Body of pancreas (tissue), 4 donors: ENCODE results near the gene TIMM10. TPM values are rescaled to one million over a fixed set of nuclear protein-coding genes. Genes with fewer than 3 reads are reported as not detected.

ENCODE experiments used
- ATAC-seq: fragments of 150-250 bp; one replicate; pipeline ENCODE4 v1.9.1; 2016
- DNase-seq, 4 donors: peaks; one replicate each; pipeline ENCODE4 v3.0.0-alpha.2; 2019
- H3K27ac ChIP-seq, 4 donors: fragments of 200-600 bp; sonication (generic); 1 replicate in 3 of 4; 2 replicates in 1 of 4; pipeline versions ENCODE4 v1.5.1 to v1.6.1; 2016 to 2019; ENCODE audit warnings: mild to moderate bottlenecking in 1 of 4, mixed read lengths in 1 of 4, moderate library complexity in 1 of 4
- H3K27me3 ChIP-seq, 2 donors: fragments of 200-600 bp; sonication (generic); one replicate each; pipeline ENCODE4 v1.6.0; 2016; ENCODE audit warnings: mild to moderate bottlenecking in 1 of 2
- H3K36me3 ChIP-seq, 2 donors: fragments of 200-600 bp; sonication (generic); replicated peaks in 1 of 2; 2 replicates each; pipeline ENCODE4 v1.5.1; 2016; ENCODE audit warnings: low read depth in 2 of 2; ENCODE audit not compliant: insufficient read depth in 1 of 2
- H3K4me1 ChIP-seq: fragments of 200-600 bp; sonication (generic); one replicate; pipeline ENCODE4 v1.6.0; 2016
- H3K4me3 ChIP-seq, 2 donors: fragments of 200-600 bp; sonication (generic); 1 replicate in 1 of 2; 2 replicates in 1 of 2; pipeline ENCODE4 v1.5.1; 2016 to 2019
- H3K9me3 ChIP-seq, 3 donors: fragments of 200-600 bp; sonication (generic); 1 replicate in 2 of 3; 2 replicates in 1 of 3; pipeline ENCODE4 v1.5.1; 2016
- CTCF ChIP-seq, 7 experiments: fragments of 450-650 bp in 4 of 7; fragments of 200-600 bp in 3 of 7; sonication (generic) in 3 of 7; IDR thresholded peaks; one replicate each; pipeline ENCODE4 v1.5.1; 2016 to 2019; ENCODE audit warnings: antibody characterized with exemption in 7 of 7
- POLR2A ChIP-seq, 3 donors: fragments of 450-650 bp; IDR thresholded peaks; one replicate each; pipeline ENCODE4 v1.6.1; 2016; ENCODE audit warnings: antibody characterized with exemption in 3 of 3, mild to moderate bottlenecking in 2 of 3
- WGBS, 2 donors: methylation state at CpG; one replicate each; pipeline ENCODE4 v1.1.5; 2017; 5-methylcytosine and 5-hydroxymethylcytosine counted together
- intact Hi-C: fragments of 100-400 bp; cut with DNase I; formaldehyde crosslinking; loops from one replicate; pipeline ENCODE4 v1.15.1; 2023
- total RNA-seq, 2 donors: library from RNA; depleted of rRNA; stranded (reverse); fragments of >200 nt; gene quantifications; one replicate each; pipeline ENCODE4 v1.1.0, GENCODE V29; 2016

TIMM10 gene
- total RNA-seq, 2 donors from 2014 or later = 5.6 to 24.4 TPM

- Histone ChIP-seq H3K9me3 (no peaks in the 10 kb centered on the region), H3K36me3 (peaks cover 0 to 2% of the 10 kb centered on the region in 2 donors), H3K27me3 (no peaks in the 10 kb centered on the region), H3K4me1 (no peaks in the 10 kb centered on the region), H3K27ac (no peak overlapping the region), H3K4me3 (no peak overlapping the region)
- WGBS, 2 donors = 75 to 100% methylated on average over 2 to 4 of the region's 4 CpGs
- DNase-seq (peak in 2 of 4 donors; percentile 15 to 26), ATAC-seq (no peak)
- TF ChIP-seq CTCF (IDR thresholded peaks at IDR 0.05) (no peak), POLR2A (IDR thresholded peaks at IDR 0.05) (no peak)
- intact Hi-C loops = no loop called here
Observed at GRCh38 chr11:57560146-57560545, 29.6 kb upstream of the TIMM10 start.

- Histone ChIP-seq H3K27me3 (no peaks in the 10 kb centered on the region), H3K4me1 (peaks cover 16% of the 10 kb centered on the region), H3K4me3 (no peak overlapping the region), H3K27ac (no peak overlapping the region), H3K9me3 (no peaks in the 10 kb centered on the region), H3K36me3 (peaks cover 0 to 14% of the 10 kb centered on the region in 2 donors)
- DNase-seq = no peak
- TF ChIP-seq CTCF (IDR thresholded peaks at IDR 0.05) (no peak), POLR2A (IDR thresholded peaks at IDR 0.05) (no peak)
- ATAC-seq = no peak
- intact Hi-C loops = no loop called here
- 81 to 87% methylated on average over 4 to 8 of the region's 8 CpGs for WGBS, 2 donors
Observed at GRCh38 chr11:57556041-57556440, 25.5 kb upstream of the TIMM10 start.

- Histone ChIP-seq H3K9me3 (no peaks in the 10 kb centered on the region), H3K27ac (no peak overlapping the region), H3K4me1 (peaks cover 16% of the 10 kb centered on the region), H3K27me3 (no peaks in the 10 kb centered on the region), H3K36me3 (peaks cover 0 to 14% of the 10 kb centered on the region in 2 donors), H3K4me3 (no peak overlapping the region)
- 90 to 100% methylated on average over 2 of the region's 2 CpGs for WGBS, 2 donors
- no peak for ATAC-seq
- intact Hi-C loops = no loop called here
- no peak for DNase-seq
- TF ChIP-seq CTCF (IDR thresholded peaks at IDR 0.05) (no peak), POLR2A (IDR thresholded peaks at IDR 0.05) (no peak)
Observed at GRCh38 chr11:57555393-57555792, 24.8 kb upstream of the TIMM10 start.

- Histone ChIP-seq H3K27me3 (no peaks in the 10 kb centered on the region), H3K36me3 (peaks cover 0 to 14% of the 10 kb centered on the region in 2 donors), H3K4me3 (no peak overlapping the region), H3K27ac (peak overlapping the region; percentile 69 to 73 (median 72)), H3K9me3 (no peaks in the 10 kb centered on the region), H3K4me1 (peaks cover 24% of the 10 kb centered on the region)
- ATAC-seq (peak; percentile 58), DNase-seq (peak in 2 of 4 donors; percentile 31 to 42)
- no peak for TF ChIP-seq CTCF (IDR thresholded peaks at IDR 0.05)
- TF ChIP-seq POLR2A (IDR thresholded peaks at IDR 0.05) = no peak
- intact Hi-C loops = no loop called here
- 36 to 51% methylated on average over 5 of the region's 5 CpGs for WGBS, 2 donors
Observed at GRCh38 chr11:57552479-57552878, 21.9 kb upstream of the TIMM10 start.

GRCh38 chr11:57551941-57552340 is 21.4 kb upstream of the TIMM10 start:
- Histone ChIP-seq H3K9me3 (no peaks in the 10 kb centered on the region), H3K4me3 (no peak overlapping the region), H3K4me1 (peaks cover 24% of the 10 kb centered on the region), H3K27me3 (no peaks in the 10 kb centered on the region), H3K27ac (peak overlapping the region; percentile 69 to 73 (median 72)), H3K36me3 (peaks cover 0 to 14% of the 10 kb centered on the region in 2 donors)
- ATAC-seq = peak; percentile 93
- 29 to 48% methylated on average over 4 of the region's 4 CpGs for WGBS, 2 donors
- intact Hi-C loops = no loop called here
- DNase-seq = peak; percentile 70 to 82 (median 78)
- TF ChIP-seq CTCF (IDR thresholded peaks at IDR 0.05) (no peak), POLR2A (IDR thresholded peaks at IDR 0.05) (peak in 1 of 3 donors; percentile 26)
